Mucosa of descending colon (tissue), 3 donors: ENCODE measurements around the gene TIAM2. TPM values are rescaled to one million over a fixed set of nuclear protein-coding genes. Genes with fewer than 3 reads are reported as not detected.
"Not testable (repeated sequence)": the region's sequence is repeated elsewhere in the genome, so short reads cannot be mapped to it uniquely, and the experiment has no call there.

ENCODE experiments used
- ATAC-seq: fragments of 200-7000 bp; cut with Tn5 transposase; one replicate; pipeline ENCODE4 v1.9.1; 2020; ENCODE audit warnings: mild to moderate bottlenecking, moderate library complexity
- DNase-seq, 3 donors: peaks; one replicate each; pipeline ENCODE4 v3.0.0-alpha.2; 2020
- H3K36me3 ChIP-seq: fragments of 200-600 bp; one replicate; pipeline ENCODE4 v1.8.0; 2021; ENCODE audit warnings: low read depth, mild to moderate bottlenecking
- H3K4me1 ChIP-seq: fragments of 200-600 bp; one replicate; pipeline ENCODE4 v1.8.0; 2021; ENCODE audit warnings: low read depth, mild to moderate bottlenecking
- H3K4me3 ChIP-seq: fragments of 200-600 bp; one replicate; pipeline ENCODE4 v1.8.0; 2021; ENCODE audit warnings: mild to moderate bottlenecking
- H3K9me3 ChIP-seq: fragments of 200-600 bp; one replicate; pipeline ENCODE4 v1.8.0; 2021; ENCODE audit warnings: mild to moderate bottlenecking
- CTCF ChIP-seq: fragments of 200-600 bp; IDR thresholded peaks from one replicate; pipeline ENCODE4 v1.8.0; 2022; ENCODE audit warnings: antibody characterized with exemption, mild to moderate bottlenecking
- intact Hi-C, 2 donors: fragments of 100-400 bp; cut with DNase I in 1 of 2; cut with micrococcal nuclease in 1 of 2; formaldehyde crosslinking; loops; one replicate each; pipeline versions ENCODE4 v1.11.0 to v1.11.1; 2022; cut with DNase I, micrococcal nuclease
- total RNA-seq, 3 donors: library from RNA; stranded (reverse); fragmentation: NEBNext Ultra II Directional in 2 of 3; extraction: Animal tissue kit (Norgen Biotek cat#: 25700) in 2 of 3; gene quantifications; one replicate each; pipeline versions ENCODE4 v1.2.1 to v1.2.4, GENCODE V29; 2021 to 2023
- donor health status: DM: no; HTN: no; CAD: no; lungs with moderate emphysema.
- donor health status: DM: no; HTN: no; CAD: no.
- donor health status: DM: no; HTN: yes; CAD: no.

TIAM2 gene
- total RNA-seq, 3 donors from 2014 or later, result 4.2 to 12.2 (median 9.8) TPM

- no peaks in the 10 kb centered on the region for H3K36me3 ChIP-seq
- intact Hi-C loops, result no loop called here
- no peak overlapping the region for H3K4me3 ChIP-seq
- H3K4me1 ChIP-seq, result no peaks in the 10 kb centered on the region
- H3K9me3 ChIP-seq, result no peaks in the 10 kb centered on the region
- TF ChIP-seq CTCF, result no peak
- ATAC-seq, result no peak
- no peak for DNase-seq
Observed at GRCh38 chr6:155228546-155229166, 233.5 kb downstream of the TIAM2 start.

GRCh38 chr6:155230975-155231374, 235.9 kb downstream of the TIAM2 start:
- intact Hi-C loops, DNase-seq, H3K9me3 ChIP-seq, H3K4me1 ChIP-seq, ATAC-seq, H3K36me3 ChIP-seq, H3K4me3 ChIP-seq: not testable (repeated sequence)

- no peaks in the 10 kb centered on the region for H3K36me3 ChIP-seq
- intact Hi-C loops, result no loop called here
- DNase-seq (no peak), ATAC-seq (no peak)
- no peaks in the 10 kb centered on the region for H3K4me1 ChIP-seq
- TF ChIP-seq CTCF, result no peak
- no peak overlapping the region for H3K4me3 ChIP-seq
- H3K9me3 ChIP-seq, result no peaks in the 10 kb centered on the region
Observed at GRCh38 chr6:155232848-155233247, 237.7 kb downstream of the TIAM2 start.

GRCh38 chr6:155234167-155234566, 239.1 kb downstream of the TIAM2 start:
- intact Hi-C loops, result no loop called here
- ATAC-seq, result no peak
- TF ChIP-seq CTCF, result no peak
- Histone ChIP-seq H3K36me3 (no peaks in the 10 kb centered on the region), H3K9me3 (no peaks in the 10 kb centered on the region), H3K4me1 (no peaks in the 10 kb centered on the region), H3K4me3 (no peak overlapping the region)
- no peak for DNase-seq

- intact Hi-C loops, result no loop called here
- ATAC-seq (no peak), DNase-seq (no peak)
- no peaks in the 10 kb centered on the region for H3K36me3 ChIP-seq
- no peaks in the 10 kb centered on the region for H3K4me1 ChIP-seq
- TF ChIP-seq CTCF, result no peak
- H3K9me3 ChIP-seq, result no peaks in the 10 kb centered on the region
- H3K4me3 ChIP-seq, result no peak overlapping the region
Observed at GRCh38 chr6:155234687-155235086, 239.6 kb downstream of the TIAM2 start.

- ATAC-seq (no peak), DNase-seq (no peak)
- H3K36me3 ChIP-seq, result no peaks in the 10 kb centered on the region
- intact Hi-C loops, result no loop called here
- no peaks in the 10 kb centered on the region for H3K4me1 ChIP-seq
- no peak overlapping the region for H3K4me3 ChIP-seq
- no peak for TF ChIP-seq CTCF
- no peaks in the 10 kb centered on the region for H3K9me3 ChIP-seq
Observed at GRCh38 chr6:155235087-155235486, 240.0 kb downstream of the TIAM2 start.
